Liver (tissue), 9 donors: ENCODE data around the gene SREBF1. TPM values are rescaled to one million over a fixed set of nuclear protein-coding genes. Genes with fewer than 3 reads are reported as not detected.

Experiments
- DNase-seq: peaks from one replicate; pipeline ENCODE4 v3.0.0-alpha.2; 2017; ENCODE audit warnings: low spot score
- H3K27ac ChIP-seq, 2 donors: one replicate each; pipeline ENCODE4 v1.7.0; 2013; ENCODE audit warnings: inconsistent platforms in 2 of 2, low read length in 2 of 2, control low read depth in 1 of 2, low read depth in 1 of 2, mild to moderate bottlenecking in 1 of 2
- H3K27me3 ChIP-seq, 4 donors: one replicate each; pipeline versions ENCODE4 v1.6.1 to v1.7.0; 2013; ENCODE audit warnings: low read length in 3 of 4, inconsistent platforms in 1 of 4, mild to moderate bottlenecking in 1 of 4, moderate library complexity in 1 of 4; ENCODE audit not compliant: control insufficient read depth in 4 of 4, insufficient read depth in 4 of 4
- H3K36me3 ChIP-seq, 4 donors: one replicate each; pipeline versions ENCODE4 v1.6.1 to v1.7.0; 2013; ENCODE audit warnings: low read length in 3 of 4, mild to moderate bottlenecking in 3 of 4, low read depth in 1 of 4, moderate library complexity in 1 of 4; ENCODE audit not compliant: control insufficient read depth in 4 of 4, insufficient read depth in 3 of 4
- H3K4me1 ChIP-seq, 4 donors: one replicate each; pipeline versions ENCODE4 v1.6.1 to v1.7.0; 2013; ENCODE audit warnings: low read length in 3 of 4, mild to moderate bottlenecking in 3 of 4, moderate library complexity in 1 of 4; ENCODE audit not compliant: control insufficient read depth in 4 of 4, insufficient read depth in 4 of 4
- H3K4me3 ChIP-seq, 3 donors: one replicate each; pipeline versions ENCODE4 v1.6.1 to v1.7.0; 2013; ENCODE audit warnings: low read length in 3 of 3, control low read depth in 1 of 3, low read depth in 1 of 3, mild to moderate bottlenecking in 1 of 3
- H3K9ac ChIP-seq, 2 donors: one replicate each; pipeline ENCODE4 v1.7.0; 2013; ENCODE audit warnings: low read length in 2 of 2, mild to moderate bottlenecking in 2 of 2, moderate library complexity in 2 of 2, control low read depth in 1 of 2, low read depth in 1 of 2
- H3K9me3 ChIP-seq, 4 donors: one replicate each; pipeline versions ENCODE4 v1.6.1 to v1.7.0; 2013; ENCODE audit warnings: low read length in 3 of 4; ENCODE audit not compliant: control insufficient read depth in 4 of 4
- EGR1 ChIP-seq, 2 donors: IDR thresholded peaks; 2 replicates each; pipeline ENCODE4 v1.6.1; 2016 to 2018; ENCODE audit warnings: antibody characterized with exemption in 2 of 2, low read depth in 2 of 2
- FOXA1 ChIP-seq: IDR thresholded peaks from 2 replicates; pipeline ENCODE4 v1.6.1; 2016; ENCODE audit warnings: antibody characterized with exemption
- FOXA2 ChIP-seq: IDR thresholded peaks from 2 replicates; pipeline ENCODE4 v1.6.1; 2016; ENCODE audit warnings: antibody characterized with exemption
- GABPA ChIP-seq, 2 donors: IDR thresholded peaks in 1 of 2; conservative IDR thresholded peaks in 1 of 2; 2 replicates each; pipeline ENCODE4 v1.6.1; 2016; ENCODE audit warnings: antibody characterized with exemption in 2 of 2, mild to moderate bottlenecking in 1 of 2, moderate library complexity in 1 of 2
- HNF4A ChIP-seq, 2 donors: conservative IDR thresholded peaks; 2 replicates each; pipeline ENCODE4 v1.6.1; 2016; ENCODE audit warnings: antibody characterized with exemption in 2 of 2, mild to moderate bottlenecking in 2 of 2
- JUND ChIP-seq, 2 donors: IDR thresholded peaks; 2 replicates each; pipeline ENCODE4 v1.6.1; 2016; ENCODE audit warnings: antibody characterized with exemption in 2 of 2
- NR2F2 ChIP-seq: IDR thresholded peaks from 2 replicates; pipeline ENCODE4 v1.6.1; 2016; ENCODE audit warnings: antibody characterized with exemption
- RAD21 ChIP-seq, 2 donors: IDR thresholded peaks; 2 replicates each; pipeline ENCODE4 v1.6.1; 2016; ENCODE audit warnings: antibody characterized with exemption in 2 of 2, mild to moderate bottlenecking in 2 of 2
- RXRA ChIP-seq, 2 donors: IDR thresholded peaks; 2 replicates each; pipeline ENCODE4 v1.6.1; 2017 to 2018; ENCODE audit warnings: antibody characterized with exemption in 2 of 2, mild to moderate bottlenecking in 1 of 2
- SP1 ChIP-seq: IDR thresholded peaks from 2 replicates; pipeline ENCODE4 v1.6.1; 2018; ENCODE audit warnings: antibody characterized with exemption, mild to moderate bottlenecking
- TAF1 ChIP-seq: conservative IDR thresholded peaks from 2 replicates; pipeline ENCODE4 v1.6.1; 2016; ENCODE audit warnings: antibody characterized with exemption, mild to moderate bottlenecking
- YY1 ChIP-seq: IDR thresholded peaks from 2 replicates; pipeline ENCODE4 v1.6.1; 2016; ENCODE audit warnings: antibody characterized with exemption, mild to moderate bottlenecking
- WGBS: extraction: QIAGEN DNeasy Blood & Tissue Kit; methylation state at CpG from one replicate; pipeline ENCODE4 v1.1.7; 2013; 5-methylcytosine and 5-hydroxymethylcytosine counted together
- polyA plus RNA-seq, 2 donors: library from polyadenylated mRNA; stranded (reverse) in 1 of 2; unstranded in 1 of 2; fragments of 200-250 nt in 1 of 2; fragments of >200 nt in 1 of 2; fragmentation: Nextera tagmentation in 1 of 2; extraction: Ambion mirVana in 1 of 2; gene quantifications; one replicate each; pipeline versions ENCODE4 v1.2.1 to v1.2.3, GENCODE V29; 2013 to 2015
- total RNA-seq, 2 donors: library from RNA; depleted of rRNA; stranded (reverse); fragments of >200 nt; gene quantifications; one replicate each; pipeline ENCODE4 v1.2.3, GENCODE V29; 2014
- TF ChIP-seq, protein P1 (sequence below): fragments of 150-350 bp; IDR thresholded peaks from 2 replicates; pipeline ENCODE4 v1.5.1; 2017; ENCODE audit warnings: improper control_type of control experiment, low read depth, low read length; ENCODE audit not compliant: missing input control
- TF ChIP-seq, protein P2 (sequence below): IDR thresholded peaks from 2 replicates; pipeline ENCODE4 v1.6.1; 2016; ENCODE audit warnings: antibody characterized with exemption, mild to moderate bottlenecking
- TF ChIP-seq, protein P3 (sequence below): IDR thresholded peaks from 2 replicates; pipeline ENCODE4 v1.6.1; 2016; ENCODE audit warnings: antibody characterized with exemption
- donor health status: healthy.
- donor health status: healthy.
- donor health status: healthy.
- donor health status: healthy.
- donor health status: healthy.

The SREBF1 gene
- total and polyA plus RNA-seq, 4 donors = 66.8 to 133 (median 101) TPM

DNA sequence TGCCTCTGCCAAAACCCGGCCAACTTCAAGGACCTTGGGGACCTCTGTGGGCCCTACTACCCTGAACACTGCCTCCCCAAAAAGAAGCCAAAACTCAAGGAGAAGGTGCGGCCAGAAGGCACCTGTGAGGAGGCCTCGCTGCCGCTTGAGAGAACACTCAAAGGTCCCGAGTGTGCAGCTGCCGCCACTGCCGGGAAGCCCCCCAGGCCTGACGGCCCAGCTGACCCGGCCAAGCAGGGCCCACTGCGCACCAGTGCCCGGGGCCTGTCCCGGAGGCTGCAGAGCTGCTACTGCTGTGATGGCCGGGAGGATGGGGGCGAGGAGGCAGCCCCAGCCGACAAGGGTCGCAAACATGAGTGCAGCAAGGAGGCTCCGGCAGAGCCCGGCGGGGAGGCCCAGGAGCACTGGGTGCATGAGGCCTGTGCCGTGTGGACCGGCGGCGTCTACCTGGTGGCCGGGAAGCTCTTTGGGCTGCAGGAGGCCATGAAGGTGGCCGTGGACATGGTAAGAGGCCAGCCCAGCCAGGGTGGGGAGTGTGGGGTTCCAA, 38.7 kb downstream of the SREBF1 start:
- DNase-seq = no peak

DNA sequence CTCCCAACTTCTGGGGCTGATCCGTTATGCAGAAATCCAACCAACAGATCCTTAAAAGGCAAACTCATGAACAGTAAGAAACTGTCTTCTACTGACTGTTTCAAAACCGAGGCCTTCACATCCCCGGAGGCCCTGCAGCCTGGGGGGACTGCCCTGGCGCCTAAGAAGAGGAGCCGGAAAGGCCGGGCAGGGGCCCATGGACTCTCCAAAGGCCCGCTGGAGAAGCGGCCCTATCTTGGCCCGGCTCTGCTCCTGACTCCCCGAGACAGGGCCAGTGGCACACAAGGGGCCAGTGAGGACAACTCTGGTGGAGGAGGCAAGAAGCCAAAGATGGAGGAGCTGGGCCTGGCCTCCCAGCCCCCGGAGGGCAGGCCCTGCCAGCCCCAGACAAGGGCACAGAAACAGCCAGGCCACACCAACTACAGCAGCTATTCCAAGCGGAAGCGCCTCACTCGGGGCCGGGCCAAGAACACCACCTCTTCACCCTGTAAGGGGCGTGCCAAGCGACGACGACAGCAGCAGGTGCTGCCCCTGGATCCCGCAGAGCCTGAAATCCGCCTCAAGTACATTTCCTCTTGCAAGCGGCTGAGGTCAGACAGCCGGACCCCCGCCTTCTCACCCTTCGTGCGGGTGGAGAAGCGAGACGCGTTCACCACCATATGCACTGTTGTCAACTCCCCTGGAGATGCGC, 39.5 kb downstream of the SREBF1 start:
- Histone ChIP-seq H3K9me3 (no peaks in the 10 kb centered on the region), H3K36me3 (peaks cover 0 to 25% (median 4%) of the 10 kb centered on the region in 4 donors), H3K4me3 (no peak overlapping the region), H3K27ac (no peak overlapping the region), H3K27me3 (no peaks in the 10 kb centered on the region), H3K4me1 (no peaks in the 10 kb centered on the region), H3K9ac (no peak overlapping the region)
- 96% methylated on average over 30 of the region's 30 CpGs for WGBS
- DNase-seq = no peak
- TF ChIP-seq YY1 = no peak
- no peak for TF ChIP-seq HNF4A (conservative IDR thresholded peaks at IDR 0.05)
- no peak for TF ChIP-seq RAD21 (IDR thresholded peaks at IDR 0.05)
- no peak for TF ChIP-seq RXRA (IDR thresholded peaks at IDR 0.05)
- no peak for TF ChIP-seq NR2F2
- TF ChIP-seq, protein P1, sequence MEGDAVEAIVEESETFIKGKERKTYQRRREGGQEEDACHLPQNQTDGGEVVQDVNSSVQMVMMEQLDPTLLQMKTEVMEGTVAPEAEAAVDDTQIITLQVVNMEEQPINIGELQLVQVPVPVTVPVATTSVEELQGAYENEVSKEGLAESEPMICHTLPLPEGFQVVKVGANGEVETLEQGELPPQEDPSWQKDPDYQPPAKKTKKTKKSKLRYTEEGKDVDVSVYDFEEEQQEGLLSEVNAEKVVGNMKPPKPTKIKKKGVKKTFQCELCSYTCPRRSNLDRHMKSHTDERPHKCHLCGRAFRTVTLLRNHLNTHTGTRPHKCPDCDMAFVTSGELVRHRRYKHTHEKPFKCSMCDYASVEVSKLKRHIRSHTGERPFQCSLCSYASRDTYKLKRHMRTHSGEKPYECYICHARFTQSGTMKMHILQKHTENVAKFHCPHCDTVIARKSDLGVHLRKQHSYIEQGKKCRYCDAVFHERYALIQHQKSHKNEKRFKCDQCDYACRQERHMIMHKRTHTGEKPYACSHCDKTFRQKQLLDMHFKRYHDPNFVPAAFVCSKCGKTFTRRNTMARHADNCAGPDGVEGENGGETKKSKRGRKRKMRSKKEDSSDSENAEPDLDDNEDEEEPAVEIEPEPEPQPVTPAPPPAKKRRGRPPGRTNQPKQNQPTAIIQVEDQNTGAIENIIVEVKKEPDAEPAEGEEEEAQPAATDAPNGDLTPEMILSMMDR = no peak
- no peak for TF ChIP-seq SP1
- TF ChIP-seq GABPA (IDR thresholded peaks at IDR 0.05 in 1 of 2, conservative IDR thresholded peaks at IDR 0.05 in 1 of 2) = no peak
- TF ChIP-seq TAF1 = no peak
- TF ChIP-seq, protein P2, sequence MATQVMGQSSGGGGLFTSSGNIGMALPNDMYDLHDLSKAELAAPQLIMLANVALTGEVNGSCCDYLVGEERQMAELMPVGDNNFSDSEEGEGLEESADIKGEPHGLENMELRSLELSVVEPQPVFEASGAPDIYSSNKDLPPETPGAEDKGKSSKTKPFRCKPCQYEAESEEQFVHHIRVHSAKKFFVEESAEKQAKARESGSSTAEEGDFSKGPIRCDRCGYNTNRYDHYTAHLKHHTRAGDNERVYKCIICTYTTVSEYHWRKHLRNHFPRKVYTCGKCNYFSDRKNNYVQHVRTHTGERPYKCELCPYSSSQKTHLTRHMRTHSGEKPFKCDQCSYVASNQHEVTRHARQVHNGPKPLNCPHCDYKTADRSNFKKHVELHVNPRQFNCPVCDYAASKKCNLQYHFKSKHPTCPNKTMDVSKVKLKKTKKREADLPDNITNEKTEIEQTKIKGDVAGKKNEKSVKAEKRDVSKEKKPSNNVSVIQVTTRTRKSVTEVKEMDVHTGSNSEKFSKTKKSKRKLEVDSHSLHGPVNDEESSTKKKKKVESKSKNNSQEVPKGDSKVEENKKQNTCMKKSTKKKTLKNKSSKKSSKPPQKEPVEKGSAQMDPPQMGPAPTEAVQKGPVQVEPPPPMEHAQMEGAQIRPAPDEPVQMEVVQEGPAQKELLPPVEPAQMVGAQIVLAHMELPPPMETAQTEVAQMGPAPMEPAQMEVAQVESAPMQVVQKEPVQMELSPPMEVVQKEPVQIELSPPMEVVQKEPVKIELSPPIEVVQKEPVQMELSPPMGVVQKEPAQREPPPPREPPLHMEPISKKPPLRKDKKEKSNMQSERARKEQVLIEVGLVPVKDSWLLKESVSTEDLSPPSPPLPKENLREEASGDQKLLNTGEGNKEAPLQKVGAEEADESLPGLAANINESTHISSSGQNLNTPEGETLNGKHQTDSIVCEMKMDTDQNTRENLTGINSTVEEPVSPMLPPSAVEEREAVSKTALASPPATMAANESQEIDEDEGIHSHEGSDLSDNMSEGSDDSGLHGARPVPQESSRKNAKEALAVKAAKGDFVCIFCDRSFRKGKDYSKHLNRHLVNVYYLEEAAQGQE = no peak

More for the DNA sequence above, 38.7 kb downstream of the SREBF1 start:
- Histone ChIP-seq H3K9me3 (no peaks in the 10 kb centered on the region), H3K36me3 (peaks cover 0 to 25% (median 4%) of the 10 kb centered on the region in 4 donors), H3K27me3 (no peaks in the 10 kb centered on the region), H3K4me1 (no peaks in the 10 kb centered on the region), H3K27ac (no peak overlapping the region), H3K4me3 (no peak overlapping the region), H3K9ac (no peak overlapping the region)
- TF ChIP-seq, protein P2 = no peak
- no peak for TF ChIP-seq EGR1 (IDR thresholded peaks at IDR 0.05; ENCODE audit: low read depth in 2 of 2)
- TF ChIP-seq HNF4A (conservative IDR thresholded peaks at IDR 0.05) = no peak
- TF ChIP-seq, protein P3, sequence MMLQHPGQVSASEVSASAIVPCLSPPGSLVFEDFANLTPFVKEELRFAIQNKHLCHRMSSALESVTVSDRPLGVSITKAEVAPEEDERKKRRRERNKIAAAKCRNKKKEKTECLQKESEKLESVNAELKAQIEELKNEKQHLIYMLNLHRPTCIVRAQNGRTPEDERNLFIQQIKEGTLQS = no peak
- TF ChIP-seq, protein P1 = no peak
- TF ChIP-seq RAD21 (IDR thresholded peaks at IDR 0.05) = no peak
- no peak for TF ChIP-seq FOXA2
- no peak for TF ChIP-seq NR2F2
- no peak for TF ChIP-seq FOXA1
- TF ChIP-seq JUND (IDR thresholded peaks at IDR 0.05) = no peak
- no peak for TF ChIP-seq GABPA (IDR thresholded peaks at IDR 0.05 in 1 of 2, conservative IDR thresholded peaks at IDR 0.05 in 1 of 2)
- 97% methylated on average over 25 of the region's 25 CpGs for WGBS
